ENCODE data around the gene TM4SF18.
A peak's percentile ranks its signal among the peaks of the same experiment; 100 is the strongest.
"Not testable (repeated sequence)": the region's sequence is repeated elsewhere in the genome, so short reads cannot be mapped to it uniquely, and the experiment has no call there.

Gene TM4SF18

DNA sequence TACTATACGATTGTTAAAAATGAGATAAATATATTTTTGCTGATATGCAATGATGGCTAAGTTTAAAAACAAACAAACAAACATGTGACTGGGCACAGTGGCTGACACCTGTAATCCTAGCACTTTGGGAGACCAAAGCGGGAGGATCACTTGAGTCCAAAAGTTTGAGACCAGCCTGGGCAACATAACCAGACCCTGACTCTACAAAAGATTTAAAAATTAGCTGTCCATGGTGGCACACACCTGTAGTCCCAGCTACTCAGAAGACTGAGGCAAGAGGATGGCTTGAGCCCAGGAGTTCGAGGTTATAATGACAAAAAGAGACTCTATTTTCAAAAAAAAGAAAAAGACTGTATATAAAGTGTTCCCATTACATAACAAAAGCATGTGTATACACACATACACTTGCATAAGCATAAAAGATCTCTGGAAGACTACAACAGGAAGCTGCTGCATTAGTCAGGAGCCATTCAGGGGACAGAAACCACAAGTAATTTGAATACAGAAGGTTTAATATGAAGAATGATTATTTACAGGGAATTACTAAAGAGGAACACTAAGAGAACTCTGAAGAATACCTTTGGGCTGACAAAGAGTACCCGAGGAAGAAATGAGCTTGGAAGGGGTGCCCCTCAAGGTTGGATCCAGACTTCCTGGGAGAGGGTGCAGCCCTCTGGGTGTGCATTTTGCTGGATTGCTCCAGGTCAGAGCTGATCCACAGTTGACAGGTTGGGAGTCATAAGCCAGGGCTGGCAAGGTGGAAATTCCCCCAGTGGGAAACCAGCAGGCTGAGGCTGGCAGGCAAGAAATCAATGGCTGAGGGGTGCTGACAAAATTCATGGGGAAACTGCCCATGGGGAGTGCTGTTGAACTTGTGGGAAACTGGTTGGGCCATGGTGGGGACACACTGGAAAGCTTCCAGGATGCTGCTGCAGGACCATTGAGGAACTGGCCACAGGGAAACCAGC lies 9.3 kb upstream of the TM4SF18 start:
- peak; percentile 54 for ATAC-seq
- TF ChIP-seq TCF4 (CRISPR knock-in tag; IDR thresholded peaks at IDR 0.05; ENCODE audit: borderline replicate concordance) (no peak), ARNTL (CRISPR knock-in tag; IDR thresholded peaks at IDR 0.05; ENCODE audit: borderline replicate concordance, low read depth) (no peak), ZNF565 (CRISPR knock-in tag; conservative IDR thresholded peaks at IDR 0.05; ENCODE audit: low read depth) (no peak), ISL1 (CRISPR knock-in tag; IDR thresholded peaks at IDR 0.05) (no peak), ZNF8 (CRISPR knock-in tag; IDR thresholded peaks at IDR 0.05) (no peak), SNAI2 (CRISPR knock-in tag; IDR thresholded peaks at IDR 0.05) (no peak), ZFP30 (CRISPR knock-in tag; IDR thresholded peaks at IDR 0.05) (no peak), GLIS3 (CRISPR knock-in tag; IDR thresholded peaks at IDR 0.05) (no peak), CSDC2 (CRISPR knock-in tag; IDR thresholded peaks at IDR 0.05) (no peak), BACH2 (CRISPR knock-in tag; IDR thresholded peaks at IDR 0.05; ENCODE audit: borderline replicate concordance) (no peak), ZNF70 (CRISPR knock-in tag; IDR thresholded peaks at IDR 0.05) (no peak)
- TF ChIP-seq, protein P1, sequence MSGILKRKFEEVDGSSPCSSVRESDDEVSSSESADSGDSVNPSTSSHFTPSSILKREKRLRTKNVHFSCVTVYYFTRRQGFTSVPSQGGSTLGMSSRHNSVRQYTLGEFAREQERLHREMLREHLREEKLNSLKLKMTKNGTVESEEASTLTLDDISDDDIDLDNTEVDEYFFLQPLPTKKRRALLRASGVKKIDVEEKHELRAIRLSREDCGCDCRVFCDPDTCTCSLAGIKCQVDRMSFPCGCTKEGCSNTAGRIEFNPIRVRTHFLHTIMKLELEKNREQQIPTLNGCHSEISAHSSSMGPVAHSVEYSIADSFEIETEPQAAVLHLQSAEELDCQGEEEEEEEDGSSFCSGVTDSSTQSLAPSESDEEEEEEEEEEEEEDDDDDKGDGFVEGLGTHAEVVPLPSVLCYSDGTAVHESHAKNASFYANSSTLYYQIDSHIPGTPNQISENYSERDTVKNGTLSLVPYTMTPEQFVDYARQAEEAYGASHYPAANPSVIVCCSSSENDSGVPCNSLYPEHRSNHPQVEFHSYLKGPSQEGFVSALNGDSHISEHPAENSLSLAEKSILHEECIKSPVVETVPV (CRISPR knock-in tag; IDR thresholded peaks at IDR 0.05): no peak

GRCh38 chr3:149340310-149340933 lies 7.0 kb upstream of the TM4SF18 start:
- peak; percentile 43; the same call in 1 of the 2 replicates for TF ChIP-seq TCF4 (CRISPR knock-in tag; IDR thresholded peaks at IDR 0.05; ENCODE audit: borderline replicate concordance)
- TF ChIP-seq, protein P2, sequence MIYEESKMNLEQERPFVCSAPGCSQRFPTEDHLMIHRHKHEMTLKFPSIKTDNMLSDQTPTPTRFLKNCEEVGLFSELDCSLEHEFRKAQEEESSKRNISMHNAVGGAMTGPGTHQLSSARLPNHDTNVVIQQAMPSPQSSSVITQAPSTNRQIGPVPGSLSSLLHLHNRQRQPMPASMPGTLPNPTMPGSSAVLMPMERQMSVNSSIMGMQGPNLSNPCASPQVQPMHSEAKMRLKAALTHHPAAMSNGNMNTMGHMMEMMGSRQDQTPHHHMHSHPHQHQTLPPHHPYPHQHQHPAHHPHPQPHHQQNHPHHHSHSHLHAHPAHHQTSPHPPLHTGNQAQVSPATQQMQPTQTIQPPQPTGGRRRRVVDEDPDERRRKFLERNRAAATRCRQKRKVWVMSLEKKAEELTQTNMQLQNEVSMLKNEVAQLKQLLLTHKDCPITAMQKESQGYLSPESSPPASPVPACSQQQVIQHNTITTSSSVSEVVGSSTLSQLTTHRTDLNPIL (CRISPR knock-in tag; IDR thresholded peaks at IDR 0.05; ENCODE audit: low read depth): no peak
- peak; percentile 55 for ATAC-seq

GRCh38 chr3:149339931-149340309 lies 6.5 kb upstream of the TM4SF18 start:
- peak; percentile 31; the same call in 1 of the 2 replicates for TF ChIP-seq ZC3H10 (CRISPR knock-in tag; IDR thresholded peaks at IDR 0.05)
- TF ChIP-seq ZNF565 (CRISPR knock-in tag; conservative IDR thresholded peaks at IDR 0.05; ENCODE audit: low read depth): no peak
- ATAC-seq: peak; percentile 98

DNA sequence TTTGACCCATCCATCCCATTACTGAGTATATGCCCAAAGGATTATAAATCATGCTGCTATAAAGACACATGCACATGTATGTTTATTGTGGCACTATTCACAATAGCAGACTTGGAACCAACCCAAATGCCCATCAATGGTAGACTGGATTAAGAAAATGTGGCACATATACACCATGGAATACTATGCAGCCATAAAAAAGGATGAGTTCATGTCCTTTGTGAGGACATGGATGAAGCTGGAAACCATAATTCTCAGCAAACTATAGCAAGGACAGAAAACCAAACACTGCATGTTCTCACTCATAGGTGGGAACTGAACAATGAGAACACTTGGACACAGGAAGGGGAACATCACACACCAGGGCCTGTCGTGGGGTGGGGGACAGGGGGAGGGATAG lies 4.0 kb upstream of the TM4SF18 start:
- not testable (repeated sequence) for ATAC-seq

DNA sequence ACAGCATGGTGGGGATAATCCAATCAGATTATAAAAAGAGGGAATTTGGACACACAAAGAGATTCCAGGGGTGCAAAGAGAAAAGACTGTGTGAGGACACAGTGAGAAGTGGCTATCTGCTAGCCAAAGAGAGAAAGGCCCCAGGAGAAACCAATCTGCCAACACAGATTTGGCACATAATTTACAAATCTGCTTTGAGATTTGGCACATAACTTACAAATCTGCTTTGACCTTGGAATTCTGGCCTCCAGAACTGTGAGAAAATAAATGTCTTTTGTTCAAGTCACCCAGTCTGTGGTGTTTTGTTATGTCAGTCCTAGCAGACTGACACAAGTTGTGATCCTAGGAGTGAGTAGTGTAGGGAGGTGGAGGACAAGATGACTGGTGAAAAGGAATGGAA lies 3.5 kb upstream of the TM4SF18 start:
- TF ChIP-seq ZNF70 (CRISPR knock-in tag; IDR thresholded peaks at IDR 0.05) (no peak), PPARA (CRISPR knock-in tag; IDR thresholded peaks at IDR 0.05; ENCODE audit: borderline replicate concordance) (no peak), RARB (CRISPR knock-in tag; IDR thresholded peaks at IDR 0.05) (no peak), ZNF8 (CRISPR knock-in tag; IDR thresholded peaks at IDR 0.05) (no peak), TOX (CRISPR knock-in tag; IDR thresholded peaks at IDR 0.05; ENCODE audit: borderline replicate concordance) (no peak), CSDC2 (CRISPR knock-in tag; IDR thresholded peaks at IDR 0.05) (no peak), ZFP30 (CRISPR knock-in tag; IDR thresholded peaks at IDR 0.05) (no peak), GLIS3 (CRISPR knock-in tag; IDR thresholded peaks at IDR 0.05) (no peak)
- TF ChIP-seq, protein P2 (CRISPR knock-in tag; IDR thresholded peaks at IDR 0.05; ENCODE audit: low read depth): no peak
- TF ChIP-seq, protein P3, sequence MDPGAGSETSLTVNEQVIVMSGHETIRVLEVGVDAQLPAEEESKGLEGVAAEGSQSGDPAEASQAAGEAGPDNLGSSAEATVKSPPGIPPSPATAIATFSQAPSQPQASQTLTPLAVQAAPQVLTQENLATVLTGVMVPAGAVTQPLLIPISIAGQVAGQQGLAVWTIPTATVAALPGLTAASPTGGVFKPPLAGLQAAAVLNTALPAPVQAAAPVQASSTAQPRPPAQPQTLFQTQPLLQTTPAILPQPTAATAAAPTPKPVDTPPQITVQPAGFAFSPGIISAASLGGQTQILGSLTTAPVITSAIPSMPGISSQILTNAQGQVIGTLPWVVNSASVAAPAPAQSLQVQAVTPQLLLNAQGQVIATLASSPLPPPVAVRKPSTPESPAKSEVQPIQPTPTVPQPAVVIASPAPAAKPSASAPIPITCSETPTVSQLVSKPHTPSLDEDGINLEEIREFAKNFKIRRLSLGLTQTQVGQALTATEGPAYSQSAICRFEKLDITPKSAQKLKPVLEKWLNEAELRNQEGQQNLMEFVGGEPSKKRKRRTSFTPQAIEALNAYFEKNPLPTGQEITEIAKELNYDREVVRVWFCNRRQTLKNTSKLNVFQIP (CRISPR knock-in tag; IDR thresholded peaks at IDR 0.05; ENCODE audit: borderline replicate concordance, low read depth): no peak
- no peak for ATAC-seq
